Measurements from ENCODE around the gene SPRR5. TPM values are rescaled to one million over a fixed set of nuclear protein-coding genes. Genes with fewer than 3 reads are reported as not detected.

SPRR5 gene
- polyA plus RNA-seq, 3 donors from 2014 or later, result not detected

DNA sequence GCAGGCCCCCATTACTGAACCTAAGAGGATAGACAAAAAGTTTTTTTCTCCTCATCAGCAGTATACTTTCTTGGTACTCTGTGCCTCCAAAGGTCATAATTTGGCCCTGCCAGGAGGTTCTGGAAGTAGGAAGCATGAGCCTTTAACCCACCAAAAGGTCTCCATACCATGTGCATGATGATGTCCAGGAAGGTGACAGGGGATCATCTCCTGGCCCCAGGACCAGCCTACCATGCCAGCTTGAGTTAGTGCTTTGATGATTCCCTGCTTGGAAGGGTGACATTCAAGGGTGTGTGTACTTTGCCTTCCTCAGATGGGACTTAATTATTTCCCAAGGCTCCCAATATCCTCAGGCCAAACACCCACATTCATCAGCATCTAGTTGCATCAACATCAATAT is 30.6 kb downstream of the SPRR5 start:
- H3K27ac Mint-ChIP-seq, result no peak overlapping the region
- no peaks in the 10 kb centered on the region for H3K4me1 Mint-ChIP-seq

DNA sequence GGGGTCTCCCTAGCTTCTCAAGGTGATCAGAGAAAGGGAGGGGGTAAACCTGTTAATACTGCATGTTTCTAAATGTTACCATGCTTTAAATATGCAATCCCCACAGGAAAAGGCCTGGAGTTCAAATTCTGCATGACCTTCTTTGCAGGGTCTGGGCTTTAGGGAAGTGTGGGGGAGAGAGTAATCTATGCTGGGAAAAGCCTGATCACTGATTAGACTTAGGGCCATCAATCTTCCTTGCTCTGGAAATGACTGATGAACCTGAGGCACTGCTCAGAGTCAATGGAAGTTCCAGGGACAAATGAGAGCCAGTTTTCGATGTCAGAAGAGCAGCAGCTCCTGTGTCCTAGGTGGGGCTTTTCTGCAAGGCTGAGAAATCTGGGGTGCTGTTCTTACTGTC is 33.7 kb downstream of the SPRR5 start:
- Mint-ChIP-seq H3K4me3 (no peak overlapping the region), H3K36me3 (no peaks in the 10 kb centered on the region), H3K9me3 (no peaks in the 10 kb centered on the region), H3K4me1 (no peaks in the 10 kb centered on the region), H3K27me3 (ENCODE audit: low read depth in 3 of 3) (peaks cover 1 to 4% (median 4%) of the 10 kb centered on the region in 3 donors), H3K27ac (no peak overlapping the region)
- DNase-seq, result no peak

More for the DNA sequence above, 30.6 kb downstream of the SPRR5 start:
- Mint-ChIP-seq H3K4me3 (no peak overlapping the region), H3K9me3 (no peaks in the 10 kb centered on the region), H3K36me3 (no peaks in the 10 kb centered on the region), H3K27me3 (ENCODE audit: low read depth in 3 of 3) (peaks cover 3 to 9% (median 7%) of the 10 kb centered on the region in 3 donors)
- DNase-seq, result no peak

GRCh38 chr1:152981146-152981871 is 34.3 kb downstream of the SPRR5 start:
- H3K4me1 Mint-ChIP-seq, result no peaks in the 10 kb centered on the region
- peaks cover 1 to 5% (median 4%) of the 10 kb centered on the region in 3 donors for H3K27me3 Mint-ChIP-seq (ENCODE audit: low read depth in 3 of 3)
- H3K9me3 Mint-ChIP-seq, result no peaks in the 10 kb centered on the region
- no peak overlapping the region for H3K27ac Mint-ChIP-seq
- DNase-seq, result no peak
- H3K4me3 Mint-ChIP-seq, result no peak overlapping the region
- H3K36me3 Mint-ChIP-seq, result no peaks in the 10 kb centered on the region

- Mint-ChIP-seq H3K27me3 (ENCODE audit: low read depth in 3 of 3) (peaks cover 1 to 6% (median 4%) of the 10 kb centered on the region in 3 donors), H3K27ac (no peak overlapping the region), H3K4me3 (no peak overlapping the region)
These were observed 35.1 kb downstream of the SPRR5 start for GRCh38 chr1:152982076-152982475.

DNA sequence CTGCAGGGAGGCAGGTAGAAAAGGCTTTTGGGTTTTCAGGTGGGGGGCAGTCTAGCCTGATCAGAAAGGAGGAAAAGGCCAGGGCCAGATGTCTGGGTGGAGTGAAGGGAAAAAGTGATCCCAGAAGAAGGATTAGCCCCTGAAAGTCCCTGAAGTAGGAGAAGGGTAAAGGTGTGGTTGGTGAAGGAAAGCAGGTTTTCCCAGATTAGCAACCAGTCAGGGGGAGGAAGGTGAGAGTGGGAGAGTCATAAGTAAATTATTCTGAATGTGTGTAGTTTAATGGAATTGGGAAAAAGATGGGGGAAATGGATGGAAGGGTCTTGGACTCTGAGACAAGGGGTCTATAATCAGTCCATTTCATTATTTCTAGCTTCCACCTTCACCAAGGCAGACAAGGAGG is 36.2 kb downstream of the SPRR5 start:
- Mint-ChIP-seq H3K9me3 (peaks cover 0 to 2% (median 0%) of the 10 kb centered on the region in 6 donors), H3K27ac (no peak overlapping the region), H3K4me1 (no peaks in the 10 kb centered on the region), H3K36me3 (no peaks in the 10 kb centered on the region), H3K4me3 (no peak overlapping the region), H3K27me3 (ENCODE audit: low read depth in 3 of 3) (peaks cover 1 to 10% (median 4%) of the 10 kb centered on the region in 3 donors)
- no peak for DNase-seq

More at GRCh38 chr1:152982076-152982475, 35.1 kb downstream of the SPRR5 start:
- no peak for DNase-seq
- no peaks in the 10 kb centered on the region for H3K36me3 Mint-ChIP-seq
- H3K9me3 Mint-ChIP-seq, result peaks cover 0 to 2% (median 0%) of the 10 kb centered on the region in 6 donors
- no peaks in the 10 kb centered on the region for H3K4me1 Mint-ChIP-seq

DNA sequence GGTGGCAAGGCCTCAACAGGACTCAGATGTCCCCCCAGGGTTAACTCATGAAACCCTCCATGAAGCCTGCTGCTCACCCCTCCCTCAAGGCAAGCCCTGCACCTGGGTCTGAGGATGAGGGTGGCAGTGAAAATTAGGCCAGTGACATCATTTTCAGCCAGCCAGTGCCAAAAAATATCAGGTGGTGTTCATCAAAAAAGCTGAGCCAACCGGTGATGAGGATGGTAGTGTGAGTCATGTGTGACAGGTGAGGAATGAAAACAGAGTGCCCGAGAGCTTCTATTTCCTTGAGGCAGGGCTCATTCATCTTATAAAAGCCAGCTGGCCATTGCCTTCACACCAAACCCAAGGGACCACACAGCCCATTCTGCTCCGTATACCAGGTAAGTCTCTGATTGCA is 36.7 kb downstream of the SPRR5 start, which contains the start of gene SPRR1A:
TSS of gene SPRR1A (plus strand) at position 339 of the 400 bp plus-strand sequence. CDS start 1,150 bp downstream, outside the sequence.
- peaks cover 0 to 5% (median 0%) of the 10 kb centered on the region in 6 donors for H3K9me3 Mint-ChIP-seq
- H3K4me3 Mint-ChIP-seq, result no peak within 1 kb of the TSS
- H3K36me3 Mint-ChIP-seq, result no peaks in the 10 kb centered on the region
- H3K27me3 Mint-ChIP-seq (ENCODE audit: low read depth in 3 of 3), result peaks cover 1 to 10% (median 4%) of the 10 kb centered on the region in 3 donors
- DNase-seq, result no peak
- H3K27ac Mint-ChIP-seq, result no peak within 1 kb of the TSS
- H3K4me1 Mint-ChIP-seq, result no peaks in the 10 kb centered on the region

GRCh38 chr1:152986578-152986977 is 39.6 kb downstream of the SPRR5 start:
- H3K27me3 Mint-ChIP-seq (ENCODE audit: low read depth in 3 of 3), result peaks cover 1 to 8% (median 7%) of the 10 kb centered on the region in 3 donors
- no peak overlapping the region for H3K27ac Mint-ChIP-seq

GRCh38 chr1:152993186-152993585 is 46.2 kb downstream of the SPRR5 start:
- Mint-ChIP-seq H3K27me3 (ENCODE audit: low read depth in 3 of 3) (peaks cover 2 to 14% (median 3%) of the 10 kb centered on the region in 3 donors), H3K4me3 (no peak overlapping the region), H3K4me1 (no peaks in the 10 kb centered on the region), H3K9me3 (peaks cover 0 to 9% (median 0%) of the 10 kb centered on the region in 6 donors), H3K36me3 (no peaks in the 10 kb centered on the region), H3K27ac (no peak overlapping the region)
- DNase-seq, result no peak

More at GRCh38 chr1:152986578-152986977, 39.6 kb downstream of the SPRR5 start:
- no peak for DNase-seq
- Mint-ChIP-seq H3K4me3 (no peak overlapping the region), H3K4me1 (no peaks in the 10 kb centered on the region), H3K36me3 (no peaks in the 10 kb centered on the region), H3K9me3 (peaks cover 0 to 8% (median 0%) of the 10 kb centered on the region in 6 donors)

- Mint-ChIP-seq H3K27me3 (ENCODE audit: low read depth in 3 of 3) (peaks cover 3 to 16% (median 4%) of the 10 kb centered on the region in 3 donors), H3K27ac (no peak overlapping the region)
- DNase-seq, result no peak
These were observed 48.8 kb downstream of the SPRR5 start for GRCh38 chr1:152995842-152996241.

GRCh38 chr1:152996633-152997400 is 49.8 kb downstream of the SPRR5 start:
- peaks cover 3 to 11% (median 4%) of the 10 kb centered on the region in 3 donors for H3K27me3 Mint-ChIP-seq (ENCODE audit: low read depth in 3 of 3)
- no peak overlapping the region for H3K4me3 Mint-ChIP-seq
- no peak for DNase-seq
- peaks cover 0 to 3% (median 0%) of the 10 kb centered on the region in 6 donors for H3K9me3 Mint-ChIP-seq
- H3K27ac Mint-ChIP-seq, result no peak overlapping the region
- no peaks in the 10 kb centered on the region for H3K36me3 Mint-ChIP-seq
- no peaks in the 10 kb centered on the region for H3K4me1 Mint-ChIP-seq

More at GRCh38 chr1:152995842-152996241, 48.8 kb downstream of the SPRR5 start:
- Mint-ChIP-seq H3K4me3 (no peak overlapping the region), H3K4me1 (no peaks in the 10 kb centered on the region), H3K9me3 (peaks cover 0 to 3% (median 0%) of the 10 kb centered on the region in 6 donors), H3K36me3 (no peaks in the 10 kb centered on the region)

GRCh38 chr1:152997901-152998300 is 50.9 kb downstream of the SPRR5 start:
- no peaks in the 10 kb centered on the region for H3K4me1 Mint-ChIP-seq
- peaks cover 0 to 3% (median 0%) of the 10 kb centered on the region in 6 donors for H3K9me3 Mint-ChIP-seq
- no peak overlapping the region for H3K27ac Mint-ChIP-seq
- H3K4me3 Mint-ChIP-seq, result no peak overlapping the region
- H3K36me3 Mint-ChIP-seq, result no peaks in the 10 kb centered on the region
- H3K27me3 Mint-ChIP-seq (ENCODE audit: low read depth in 3 of 3), result peaks cover 3 to 13% (median 4%) of the 10 kb centered on the region in 3 donors
- DNase-seq, result no peak

- Mint-ChIP-seq H3K9me3 (peaks cover 0 to 3% (median 0%) of the 10 kb centered on the region in 6 donors), H3K4me1 (no peaks in the 10 kb centered on the region), H3K36me3 (no peaks in the 10 kb centered on the region), H3K4me3 (no peak overlapping the region), H3K27me3 (ENCODE audit: low read depth in 3 of 3) (peaks cover 3 to 13% (median 4%) of the 10 kb centered on the region in 3 donors), H3K27ac (no peak overlapping the region)
- no peak for DNase-seq
These were observed 51.5 kb downstream of the SPRR5 start for GRCh38 chr1:152998476-152998875.

Data from immature natural killer cell (primary cell).